Osteocyte (in vitro differentiated cells): ENCODE data around the gene RIT2. TPM values are rescaled to one million over a fixed set of nuclear protein-coding genes. Genes with fewer than 3 reads are reported as not detected.

ENCODE experiments used
- DNase-seq: peaks from one replicate; pipeline ENCODE4 v3.0.0; 2021; ENCODE audit warnings: mixed read lengths; ENCODE audit not compliant: unreplicated experiment; ENCODE audit errors: extremely low spot score
- H3K27ac Mint-ChIP-seq: one replicate; pipeline ENCODE4 v1.8.0; 2021; ENCODE audit warnings: mild to moderate bottlenecking, mixed read lengths; ENCODE audit not compliant: unreplicated experiment
- H3K27me3 Mint-ChIP-seq: one replicate; pipeline ENCODE4 v1.8.0; 2021; ENCODE audit warnings: mixed read lengths; ENCODE audit not compliant: unreplicated experiment
- H3K36me3 Mint-ChIP-seq: one replicate; pipeline ENCODE4 v1.8.0; 2021; ENCODE audit warnings: mixed read lengths; ENCODE audit not compliant: unreplicated experiment
- H3K4me1 Mint-ChIP-seq: one replicate; pipeline ENCODE4 v1.8.0; 2021; ENCODE audit warnings: mixed read lengths; ENCODE audit not compliant: unreplicated experiment
- H3K4me3 Mint-ChIP-seq: one replicate; pipeline ENCODE4 v1.8.0; 2021; ENCODE audit warnings: mild to moderate bottlenecking, moderate library complexity, mixed read lengths; ENCODE audit not compliant: unreplicated experiment
- H3K9me3 Mint-ChIP-seq: one replicate; pipeline ENCODE4 v1.8.0; 2021; ENCODE audit warnings: mixed read lengths; ENCODE audit not compliant: unreplicated experiment
- CTCF ChIP-seq: fragments of 200-600 bp; sonication (generic); IDR thresholded peaks from 2 replicates; pipeline ENCODE4 v1.5.0; 2021; ENCODE audit warnings: antibody characterized with exemption, mild to moderate bottlenecking, moderate library complexity
- total RNA-seq: library from RNA; stranded (reverse); gene quantifications from 2 replicates; pipeline ENCODE4 v1.2.1, GENCODE V29; 2021

Gene RIT2
- total RNA-seq, 1 donor from 2014 or later = not detected

- no peaks in the 10 kb centered on the region for H3K9me3 Mint-ChIP-seq
- no peak overlapping the region for H3K4me3 Mint-ChIP-seq
- no peaks in the 10 kb centered on the region for H3K27me3 Mint-ChIP-seq
- no peaks in the 10 kb centered on the region for H3K36me3 Mint-ChIP-seq
- DNase-seq = no peak
- TF ChIP-seq CTCF = no peak
- H3K27ac Mint-ChIP-seq = no peak overlapping the region
- no peaks in the 10 kb centered on the region for H3K4me1 Mint-ChIP-seq
Measured at GRCh38 chr18:42782929-42783328, 332.6 kb downstream of the RIT2 start.

- Mint-ChIP-seq H3K4me3 (no peak overlapping the region), H3K27me3 (no peaks in the 10 kb centered on the region), H3K9me3 (no peaks in the 10 kb centered on the region), H3K36me3 (no peaks in the 10 kb centered on the region), H3K27ac (no peak overlapping the region), H3K4me1 (no peaks in the 10 kb centered on the region)
- no peak for DNase-seq
- TF ChIP-seq CTCF = no peak
Measured at GRCh38 chr18:42781298-42781815, 334.1 kb downstream of the RIT2 start.

- Mint-ChIP-seq H3K9me3 (no peaks in the 10 kb centered on the region), H3K36me3 (no peaks in the 10 kb centered on the region), H3K4me1 (no peaks in the 10 kb centered on the region), H3K27me3 (no peaks in the 10 kb centered on the region), H3K4me3 (no peak overlapping the region), H3K27ac (no peak overlapping the region)
- DNase-seq = no peak
- no peak for TF ChIP-seq CTCF
Measured at GRCh38 chr18:42780171-42780570, 335.3 kb downstream of the RIT2 start.

GRCh38 chr18:42778445-42779042 lies 336.9 kb downstream of the RIT2 start:
- no peaks in the 10 kb centered on the region for H3K27me3 Mint-ChIP-seq
- DNase-seq = no peak
- no peak for TF ChIP-seq CTCF
- no peaks in the 10 kb centered on the region for H3K36me3 Mint-ChIP-seq
- no peaks in the 10 kb centered on the region for H3K9me3 Mint-ChIP-seq
- H3K4me3 Mint-ChIP-seq = no peak overlapping the region
- H3K4me1 Mint-ChIP-seq = no peaks in the 10 kb centered on the region
- no peak overlapping the region for H3K27ac Mint-ChIP-seq

- TF ChIP-seq CTCF = no peak
- Mint-ChIP-seq H3K36me3 (no peaks in the 10 kb centered on the region), H3K9me3 (no peaks in the 10 kb centered on the region), H3K27ac (no peak overlapping the region), H3K4me1 (no peaks in the 10 kb centered on the region), H3K27me3 (no peaks in the 10 kb centered on the region), H3K4me3 (no peak overlapping the region)
- no peak for DNase-seq
Measured at GRCh38 chr18:42778024-42778423, 337.5 kb downstream of the RIT2 start.
